Smooth muscle cell (in vitro differentiated cells): ENCODE measurements around the gene MYLK. TPM values are rescaled to one million over a fixed set of nuclear protein-coding genes. Genes with fewer than 3 reads are reported as not detected.

Experiments used
- DNase-seq: peaks from one replicate; lab custom pipeline; 2025; ENCODE audit not compliant: unreplicated experiment; lab: John Stamatoyannopoulos, UW
- H2AFZ ChIP-seq: fragments of 200-600 bp; sonication (generic); 2 replicates; pipeline ENCODE4 v1.6.0; 2016; ENCODE audit warnings: antibody characterized with exemption, low read depth, mild to moderate bottlenecking
- H3F3A ChIP-seq: fragments of 200-600 bp; sonication (generic); 2 replicates; pipeline ENCODE4 v1.6.0; 2017; ENCODE audit warnings: antibody characterized with exemption, low read depth
- H3K27ac ChIP-seq: fragments of 200-600 bp; sonication (generic); 2 replicates; pipeline ENCODE4 v1.5.1; 2016; ENCODE audit warnings: low read depth, mild to moderate bottlenecking
- H3K27me3 ChIP-seq: fragments of 200-600 bp; sonication (generic); 2 replicates; pipeline ENCODE4 v1.6.1; 2016; ENCODE audit warnings: low read depth, mild to moderate bottlenecking
- H3K36me3 ChIP-seq: fragments of 200-600 bp; sonication (generic); 2 replicates; pipeline ENCODE4 v1.5.1; 2016; ENCODE audit warnings: low read depth
- H3K4me1 ChIP-seq: fragments of 200-600 bp; sonication (generic); 2 replicates; pipeline ENCODE4 v1.5.1; 2016; ENCODE audit warnings: low read depth
- H3K4me2 ChIP-seq: fragments of 200-600 bp; sonication (generic); 2 replicates; pipeline ENCODE4 v1.6.0; 2016; ENCODE audit warnings: mild to moderate bottlenecking
- H3K4me3 ChIP-seq: fragments of 200-600 bp; sonication (generic); 2 replicates; pipeline ENCODE4 v1.5.1; 2016; ENCODE audit warnings: mild to moderate bottlenecking
- H3K79me2 ChIP-seq: fragments of 200-600 bp; sonication (generic); 2 replicates; pipeline ENCODE4 v1.6.0; 2016; ENCODE audit warnings: low read depth, mild to moderate bottlenecking
- H3K9ac ChIP-seq: fragments of 200-600 bp; sonication (generic); 2 replicates; pipeline ENCODE4 v1.6.0; 2016; ENCODE audit warnings: low read depth
- H3K9me3 ChIP-seq: fragments of 200-600 bp; sonication (generic); replicated peaks from 2 replicates; pipeline ENCODE4 v1.5.1; 2016; ENCODE audit warnings: low read depth
- H4K20me1 ChIP-seq: fragments of 200-600 bp; sonication (generic); 2 replicates; pipeline ENCODE4 v1.6.0; 2016; ENCODE audit warnings: low read depth
- CTCF ChIP-seq: fragments of 200-600 bp; sonication (generic); IDR thresholded peaks from 2 replicates; pipeline ENCODE4 v1.5.1; 2017; ENCODE audit warnings: borderline replicate concordance, mild to moderate bottlenecking, antibody characterized with exemption; ENCODE audit not compliant: insufficient read depth, poor library complexity, severe bottlenecking
- WGBS: methylation state at CpG from one replicate; pipeline ENCODE4 v1.1.7; 2016; ENCODE audit warnings: low lambda C conversion rate; 5-methylcytosine and 5-hydroxymethylcytosine counted together
- polyA plus RNA-seq: library from polyadenylated mRNA; unstranded; fragments of >200 nt; fragmentation: Nextera tagmentation; extraction: Ambion mirVana; gene quantifications from 2 replicates; pipeline ENCODE4 v1.2.1, GENCODE V29; 2016
- total RNA-seq: library from RNA; depleted of rRNA; stranded (reverse); fragments of >200 nt; gene quantifications from 2 replicates; pipeline ENCODE4 v1.2.3, GENCODE V29; 2014

The MYLK gene
- total and polyA plus RNA-seq, 2 experiments from 2014 or later = 13.6 to 25.5 TPM

GRCh38 chr3:123789760-123790159, 94.4 kb downstream of the MYLK start:
- Histone ChIP-seq H2AFZ (no peak overlapping the region), H4K20me1 (no peaks in the 10 kb centered on the region), H3K9me3 (no peaks in the 10 kb centered on the region), H3K79me2 (no peaks in the 10 kb centered on the region), H3K4me3 (no peak overlapping the region), H3K4me1 (peaks cover 24% of the 10 kb centered on the region), H3F3A (peaks cover 29% of the 10 kb centered on the region), H3K9ac (no peak overlapping the region), H3K27ac (peak overlapping the region; percentile 77), H3K4me2 (peak overlapping the region; percentile 24), H3K27me3 (no peaks in the 10 kb centered on the region), H3K36me3 (no peaks in the 10 kb centered on the region)
- TF ChIP-seq CTCF = no peak
- 5% methylated on average over 5 of the region's 5 CpGs for WGBS
- DNase-seq = no peak

- DNase-seq = no peak
- H3K27ac ChIP-seq = peak overlapping the region; percentile 77
- H3F3A ChIP-seq = peaks cover 29% of the 10 kb centered on the region
- peaks cover 24% of the 10 kb centered on the region for H3K4me1 ChIP-seq
- H3K4me2 ChIP-seq = peak overlapping the region; percentile 24
- no peaks in the 10 kb centered on the region for H3K79me2 ChIP-seq
- H3K27me3 ChIP-seq = no peaks in the 10 kb centered on the region
- 64% methylated on average over 9 of the region's 9 CpGs for WGBS
- peak overlapping the region; percentile 56 for H3K9ac ChIP-seq
- H2AFZ ChIP-seq = peak overlapping the region; percentile 4
- no peak for TF ChIP-seq CTCF
- no peaks in the 10 kb centered on the region for H3K36me3 ChIP-seq
- no peaks in the 10 kb centered on the region for H3K9me3 ChIP-seq
- H4K20me1 ChIP-seq = no peaks in the 10 kb centered on the region
- no peak overlapping the region for H3K4me3 ChIP-seq
Measured at GRCh38 chr3:123789160-123789559, 95.0 kb downstream of the MYLK start.

- TF ChIP-seq CTCF = no peak
- Histone ChIP-seq H2AFZ (peak overlapping the region; percentile 4), H3K27me3 (no peaks in the 10 kb centered on the region), H3K36me3 (no peaks in the 10 kb centered on the region), H3F3A (peaks cover 30% of the 10 kb centered on the region), H3K27ac (peak overlapping the region; percentile 77), H3K4me2 (peak overlapping the region; percentile 24), H3K9me3 (no peaks in the 10 kb centered on the region), H3K79me2 (no peaks in the 10 kb centered on the region), H4K20me1 (no peaks in the 10 kb centered on the region), H3K4me1 (peaks cover 25% of the 10 kb centered on the region), H3K4me3 (no peak overlapping the region), H3K9ac (peak overlapping the region; percentile 56)
- no peak for DNase-seq
- WGBS = 6% methylated on average over 2 of the region's 2 CpGs
Measured at GRCh38 chr3:123788710-123789109, 95.4 kb downstream of the MYLK start.

- DNase-seq = no peak
- Histone ChIP-seq H3K9me3 (no peaks in the 10 kb centered on the region), H3K27ac (no peak overlapping the region), H3K79me2 (no peaks in the 10 kb centered on the region), H3K4me2 (no peak overlapping the region), H3K9ac (no peak overlapping the region), H3F3A (peaks cover 36% of the 10 kb centered on the region), H3K27me3 (no peaks in the 10 kb centered on the region), H4K20me1 (no peaks in the 10 kb centered on the region), H3K4me3 (no peak overlapping the region), H3K4me1 (peaks cover 32% of the 10 kb centered on the region), H3K36me3 (no peaks in the 10 kb centered on the region), H2AFZ (no peak overlapping the region)
- WGBS = 96% methylated on average over 5 of the region's 5 CpGs
- no peak for TF ChIP-seq CTCF
Measured at GRCh38 chr3:123787133-123787532, 97.0 kb downstream of the MYLK start.
